Neural crest cell (in vitro differentiated cells): ENCODE results near the gene GGT6. TPM values are rescaled to one million over a fixed set of nuclear protein-coding genes. Genes with fewer than 3 reads are reported as not detected.
"Not testable (repeated sequence)": the region's sequence is repeated elsewhere in the genome, so short reads cannot be mapped to it uniquely, and the experiment has no call there.

Experiments used
- DNase-seq: peaks from one replicate; pipeline ENCODE4 v3.0.0; 2021; ENCODE audit warnings: low read depth, mixed read lengths, low spot score
- H3K27ac Mint-ChIP-seq: one replicate; pipeline ENCODE4 v1.8.0; 2021; ENCODE audit warnings: mild to moderate bottlenecking, mixed read lengths; ENCODE audit not compliant: unreplicated experiment
- H3K27me3 Mint-ChIP-seq: 2 replicates; pipeline ENCODE4 v1.8.0; 2021; ENCODE audit warnings: low read depth, mild to moderate bottlenecking, mixed read lengths
- H3K36me3 Mint-ChIP-seq: 2 replicates; pipeline ENCODE4 v1.8.0; 2021; ENCODE audit warnings: low read depth, mild to moderate bottlenecking, mixed read lengths
- H3K4me1 Mint-ChIP-seq: 2 replicates; pipeline ENCODE4 v1.8.0; 2021; ENCODE audit warnings: mixed read lengths
- H3K4me3 Mint-ChIP-seq: one replicate; pipeline ENCODE4 v1.8.0; 2021; ENCODE audit warnings: mild to moderate bottlenecking, mixed read lengths
- H3K9me3 Mint-ChIP-seq: 2 replicates; pipeline ENCODE4 v1.8.0; 2021; ENCODE audit warnings: mixed read lengths
- CTCF ChIP-seq: fragments of 200-600 bp; sonication (generic); conservative IDR thresholded peaks from 2 replicates; pipeline ENCODE4 v1.5.0; 2021; ENCODE audit warnings: antibody characterized with exemption, mild to moderate bottlenecking
- total RNA-seq: library from RNA; stranded (reverse); gene quantifications from 2 replicates; pipeline ENCODE4 v1.2.1, GENCODE V29; 2021

Gene GGT6
- total RNA-seq, 1 donor from 2014 or later: not detected

- no peak overlapping the region for H3K27ac Mint-ChIP-seq
- no peaks in the 10 kb centered on the region for H3K9me3 Mint-ChIP-seq
Measured at GRCh38 chr17:4605826-4606225, 45.4 kb upstream of the GGT6 start.

GRCh38 chr17:4604736-4605135, 44.4 kb upstream of the GGT6 start:
- Mint-ChIP-seq H3K4me1 (peaks cover 24% of the 10 kb centered on the region), H3K27ac (peak overlapping the region; percentile 71)
- not testable (repeated sequence) for H3K27me3 Mint-ChIP-seq, H3K4me3 Mint-ChIP-seq, H3K36me3 Mint-ChIP-seq, DNase-seq, H3K9me3 Mint-ChIP-seq

More at GRCh38 chr17:4605826-4606225, 45.4 kb upstream of the GGT6 start:
- Mint-ChIP-seq H3K27me3 (peaks cover 4% of the 10 kb centered on the region), H3K4me3 (no peak overlapping the region), H3K4me1 (peaks cover 13% of the 10 kb centered on the region), H3K36me3 (no peaks in the 10 kb centered on the region)
- TF ChIP-seq CTCF: no peak
- no peak for DNase-seq

GRCh38 chr17:4604111-4604644, 43.8 kb upstream of the GGT6 start:
- H3K36me3 Mint-ChIP-seq: no peaks in the 10 kb centered on the region
- no peak for TF ChIP-seq CTCF
- no peak overlapping the region for H3K27ac Mint-ChIP-seq
- DNase-seq: no peak
- no peaks in the 10 kb centered on the region for H3K9me3 Mint-ChIP-seq
- peaks cover 9% of the 10 kb centered on the region for H3K27me3 Mint-ChIP-seq
- peak overlapping the region; percentile 21 for H3K4me3 Mint-ChIP-seq
- peaks cover 30% of the 10 kb centered on the region for H3K4me1 Mint-ChIP-seq

GRCh38 chr17:4602041-4602440, 41.7 kb upstream of the GGT6 start:
- H3K4me1 Mint-ChIP-seq: peaks cover 29% of the 10 kb centered on the region
- no peak for TF ChIP-seq CTCF
- H3K4me3 Mint-ChIP-seq: no peak overlapping the region
- no peak for DNase-seq
- H3K9me3 Mint-ChIP-seq: no peaks in the 10 kb centered on the region
- no peak overlapping the region for H3K27ac Mint-ChIP-seq
- H3K36me3 Mint-ChIP-seq: no peaks in the 10 kb centered on the region
- H3K27me3 Mint-ChIP-seq: peaks cover 5% of the 10 kb centered on the region

- Mint-ChIP-seq H3K4me3 (no peak overlapping the region), H3K27ac (no peak overlapping the region), H3K4me1 (peaks cover 29% of the 10 kb centered on the region)
Measured at GRCh38 chr17:4601326-4601725, 40.9 kb upstream of the GGT6 start.

More at GRCh38 chr17:4601326-4601725, 40.9 kb upstream of the GGT6 start:
- Mint-ChIP-seq H3K9me3 (no peaks in the 10 kb centered on the region), H3K27me3 (peaks cover 5% of the 10 kb centered on the region), H3K36me3 (no peaks in the 10 kb centered on the region)
- TF ChIP-seq CTCF: no peak
- DNase-seq: no peak
